GM12872 (cell line): ENCODE results near the gene CPNE8.

Source experiments
- TF ChIP-seq, protein P1 (sequence below): IDR thresholded peaks from 3 replicates; pipeline ENCODE4 v1.5.1; 2011; ENCODE audit warnings: low read depth, mild to moderate bottlenecking, low read length, moderate library complexity; ENCODE audit not compliant: insufficient read depth

The CPNE8 gene

DNA sequence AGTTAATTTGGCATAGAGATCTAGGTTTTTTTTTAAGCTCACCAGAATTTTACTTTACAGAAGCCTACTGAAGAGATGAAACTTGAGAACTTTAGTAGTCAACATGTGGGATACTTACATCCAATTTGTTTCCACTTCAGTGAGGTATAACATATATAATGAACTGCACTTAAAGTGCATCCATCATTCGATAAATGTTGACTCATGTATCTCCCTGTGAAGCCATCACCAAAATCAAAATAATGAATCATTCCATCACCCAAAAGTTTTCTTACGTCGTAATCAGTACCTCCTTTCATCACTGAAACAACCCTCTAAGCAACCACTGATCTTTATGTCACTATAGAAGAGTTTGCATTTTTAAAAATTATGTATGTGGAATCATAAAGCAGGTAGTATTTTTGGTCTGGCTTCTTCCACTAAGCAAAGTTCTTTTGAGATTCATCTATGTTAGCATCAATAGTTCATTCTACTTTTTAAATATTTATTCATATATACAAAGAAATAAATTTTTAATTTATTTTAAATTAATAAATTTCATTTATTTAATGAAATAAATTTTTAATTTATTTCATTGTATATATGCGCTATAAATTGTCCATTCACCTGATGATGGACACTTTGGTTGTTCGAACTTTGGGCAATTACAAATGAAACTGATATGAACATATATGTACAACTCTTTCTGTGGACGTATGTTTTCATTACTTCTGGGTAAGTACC is 2.0 kb upstream of the CPNE8 start:
- TF ChIP-seq, protein P1, sequence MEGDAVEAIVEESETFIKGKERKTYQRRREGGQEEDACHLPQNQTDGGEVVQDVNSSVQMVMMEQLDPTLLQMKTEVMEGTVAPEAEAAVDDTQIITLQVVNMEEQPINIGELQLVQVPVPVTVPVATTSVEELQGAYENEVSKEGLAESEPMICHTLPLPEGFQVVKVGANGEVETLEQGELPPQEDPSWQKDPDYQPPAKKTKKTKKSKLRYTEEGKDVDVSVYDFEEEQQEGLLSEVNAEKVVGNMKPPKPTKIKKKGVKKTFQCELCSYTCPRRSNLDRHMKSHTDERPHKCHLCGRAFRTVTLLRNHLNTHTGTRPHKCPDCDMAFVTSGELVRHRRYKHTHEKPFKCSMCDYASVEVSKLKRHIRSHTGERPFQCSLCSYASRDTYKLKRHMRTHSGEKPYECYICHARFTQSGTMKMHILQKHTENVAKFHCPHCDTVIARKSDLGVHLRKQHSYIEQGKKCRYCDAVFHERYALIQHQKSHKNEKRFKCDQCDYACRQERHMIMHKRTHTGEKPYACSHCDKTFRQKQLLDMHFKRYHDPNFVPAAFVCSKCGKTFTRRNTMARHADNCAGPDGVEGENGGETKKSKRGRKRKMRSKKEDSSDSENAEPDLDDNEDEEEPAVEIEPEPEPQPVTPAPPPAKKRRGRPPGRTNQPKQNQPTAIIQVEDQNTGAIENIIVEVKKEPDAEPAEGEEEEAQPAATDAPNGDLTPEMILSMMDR, result no peak

DNA sequence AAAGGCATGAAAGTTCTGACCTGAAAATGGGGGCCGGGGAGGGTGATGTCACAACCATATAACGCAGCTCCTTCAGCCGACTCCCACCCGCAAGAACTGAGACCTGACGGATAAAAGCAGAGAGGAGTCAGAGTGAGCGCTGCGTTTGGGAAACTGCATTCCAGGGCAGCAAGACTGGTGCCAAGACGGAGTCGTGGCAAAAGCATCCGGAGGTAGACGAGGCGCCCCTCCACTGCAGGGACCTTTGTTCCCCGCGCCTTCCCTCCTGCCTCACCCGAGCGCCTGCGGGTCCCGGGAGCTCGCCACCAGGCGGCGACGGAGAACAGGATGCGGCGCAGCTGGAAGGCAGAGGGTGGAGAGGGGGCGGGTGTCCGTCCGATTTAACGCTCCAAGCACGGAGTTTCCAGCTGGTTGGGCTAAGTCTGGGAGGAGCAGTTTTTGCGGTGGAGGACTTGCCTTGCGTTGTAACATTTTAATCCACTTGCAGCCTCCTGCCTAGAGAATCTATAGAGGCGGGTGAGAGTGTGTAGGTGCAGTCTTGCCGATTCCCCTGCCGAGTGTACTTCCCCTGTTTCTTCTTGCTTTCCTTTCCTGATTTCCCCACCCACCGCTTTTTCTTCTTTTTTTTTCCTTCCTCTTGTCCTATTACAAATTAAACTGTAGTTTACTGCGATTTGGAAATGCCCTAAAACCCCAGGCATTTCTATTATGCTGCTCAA is 1.2 kb upstream of the CPNE8 start:
- TF ChIP-seq, protein P1, result peak; percentile 87

DNA sequence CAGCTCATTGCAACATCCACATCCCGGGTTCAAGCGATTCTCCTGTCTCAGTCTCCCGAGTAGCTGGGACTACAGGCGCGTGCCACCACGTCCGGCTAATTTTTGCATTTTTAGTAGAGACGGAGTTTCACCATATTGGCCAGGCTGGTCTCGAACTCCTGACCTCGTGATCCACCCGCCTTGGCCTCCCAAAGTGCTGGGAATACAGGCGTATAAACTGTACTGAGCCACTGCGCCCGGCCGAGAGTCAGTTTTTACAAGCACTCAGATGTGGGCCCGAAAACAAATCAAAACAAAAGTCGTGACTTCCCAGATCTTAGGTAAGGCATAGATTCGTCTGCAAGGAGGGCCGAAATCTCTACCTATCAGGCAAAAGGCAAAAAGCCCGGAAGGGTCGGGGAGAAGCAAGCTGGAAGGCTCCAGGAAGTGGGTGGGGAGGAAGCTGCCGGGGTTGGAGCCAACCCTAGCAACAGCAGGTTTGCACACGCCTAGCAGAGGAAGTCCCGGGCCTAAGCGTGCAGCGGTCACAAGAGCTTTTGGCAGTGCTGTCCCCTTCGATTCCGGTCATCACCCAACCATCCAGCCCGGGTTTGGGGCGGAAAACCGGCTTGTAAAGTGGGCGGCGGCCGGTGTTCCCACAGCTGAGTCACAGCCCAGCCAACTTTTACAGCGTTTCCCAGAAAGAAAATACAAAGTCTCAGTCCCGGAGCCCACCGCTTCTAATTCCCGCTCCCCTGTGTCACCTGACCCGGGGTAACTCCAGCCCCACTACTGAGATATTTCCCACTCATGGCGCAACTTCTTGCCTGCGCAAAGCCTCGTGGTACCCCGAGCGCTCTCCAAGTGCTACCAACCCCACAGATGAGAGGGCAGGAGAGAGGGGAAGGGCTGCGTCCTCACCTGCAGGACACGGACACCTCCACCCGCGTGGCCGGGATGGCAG is 583 bp downstream of the CPNE8 start:
- TF ChIP-seq, protein P1, result no peak

DNA sequence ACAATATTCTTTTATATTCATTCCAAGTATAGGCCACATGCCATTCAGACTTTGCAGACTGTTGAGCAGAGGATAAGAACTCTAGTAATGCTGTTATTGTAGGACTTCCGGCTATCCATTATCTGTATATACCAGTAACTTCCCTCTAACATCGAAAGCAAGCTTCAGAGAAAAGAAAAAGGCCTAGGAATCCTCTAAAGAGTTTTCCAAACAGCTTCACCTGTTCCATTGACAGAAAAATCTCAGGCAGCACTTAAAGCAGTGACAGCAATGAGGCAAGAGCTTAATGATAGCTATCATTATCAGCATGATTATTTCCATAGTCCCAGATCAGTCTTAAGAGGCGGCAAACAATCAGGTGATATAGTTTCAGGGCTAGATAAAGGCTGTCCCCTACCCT is 1.8 kb downstream of the CPNE8 start:
- TF ChIP-seq, protein P1, result no peak

DNA sequence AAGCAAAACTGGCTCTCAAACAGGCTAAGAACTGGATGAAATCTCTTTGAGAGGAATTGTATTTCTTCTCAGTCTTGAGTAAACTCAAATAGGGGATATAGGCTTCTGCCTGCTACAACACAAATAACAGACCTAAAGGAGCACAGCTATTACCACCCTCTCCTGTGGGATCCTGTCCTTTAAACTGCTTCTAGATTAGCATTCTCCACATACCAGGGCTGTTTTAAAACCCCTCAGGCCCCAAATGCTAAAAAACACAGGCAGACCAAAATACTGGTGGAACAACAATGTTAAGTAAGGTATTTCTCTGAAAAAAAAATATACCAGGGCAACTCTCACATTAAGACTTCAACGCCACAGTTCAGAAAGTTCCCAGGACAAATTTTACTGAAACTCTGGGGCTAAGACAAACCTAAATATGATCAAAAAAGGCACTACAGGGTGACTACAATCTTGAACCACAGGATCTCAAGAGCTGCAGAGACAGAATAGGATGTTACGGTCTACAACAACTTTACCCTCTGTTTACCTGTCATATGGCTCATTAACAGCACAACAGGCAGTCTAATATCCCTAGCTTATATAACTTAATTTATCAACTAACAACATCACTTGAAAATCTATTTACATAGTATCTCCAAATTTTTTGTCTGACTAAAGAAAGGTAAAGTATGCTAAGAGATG is 7.2 kb downstream of the CPNE8 start:
- TF ChIP-seq, protein P1, result no peak

DNA sequence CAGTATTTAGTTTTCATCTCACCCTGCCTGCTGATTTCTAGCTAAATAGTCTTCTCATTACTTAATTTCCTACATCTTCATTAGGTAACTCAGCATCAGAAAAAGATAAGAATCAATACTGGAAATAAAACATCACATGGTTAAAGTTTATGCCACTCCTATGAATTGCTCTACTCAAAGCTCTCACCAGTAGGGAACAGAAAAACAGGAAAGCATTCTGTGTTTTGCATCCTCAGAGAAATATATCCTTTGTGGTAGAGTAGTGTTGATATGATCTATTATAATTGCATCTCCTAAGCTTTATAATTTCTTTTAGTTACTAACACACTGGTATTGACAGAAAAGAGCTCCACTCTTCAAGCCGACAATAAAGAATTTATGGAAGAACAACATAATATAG is 9.9 kb downstream of the CPNE8 start:
- TF ChIP-seq, protein P1, result no peak
